Cardiac muscle cell (in vitro differentiated cells and primary cell): Measurements from ENCODE around the gene SLC35F3. TPM values are rescaled to one million over a fixed set of nuclear protein-coding genes. Genes with fewer than 3 reads are reported as not detected.
"Not testable (repeated sequence)": the region's sequence is repeated elsewhere in the genome, so short reads cannot be mapped to it uniquely, and the experiment has no call there.

Experiments
- DNase-seq, 2 donors: peaks; one replicate each; pipeline versions ENCODE4 v3.0.0 to v3.0.0-alpha.2; 2010 to 2017; ENCODE audit warnings: low read depth in 1 of 2, low spot score in 1 of 2
- H3K27ac ChIP-seq: fragments of 200-600 bp; sonication (generic); 2 replicates; pipeline ENCODE4 v1.5.1; 2016
- H3K27me3 ChIP-seq: fragments of 200-600 bp; sonication (generic); 2 replicates; pipeline ENCODE4 v1.6.0; 2016; ENCODE audit warnings: control low read depth
- H3K36me3 ChIP-seq: fragments of 200-600 bp; sonication (generic); 2 replicates; pipeline ENCODE4 v1.5.1; 2016; ENCODE audit warnings: control low read depth
- H3K4me1 ChIP-seq: fragments of 200-600 bp; sonication (generic); 2 replicates; pipeline ENCODE4 v1.8.1; 2017; ENCODE audit warnings: low read depth, mild to moderate bottlenecking, mixed run types
- H3K4me3 ChIP-seq: fragments of 200-600 bp; sonication (generic); 2 replicates; pipeline ENCODE4 v1.5.1; 2016; ENCODE audit warnings: mild to moderate bottlenecking
- H3K9me3 ChIP-seq: fragments of 200-600 bp; sonication (generic); 2 replicates; pipeline ENCODE4 v1.5.1; 2017; ENCODE audit warnings: low read depth, mild to moderate bottlenecking, control low read depth
- polyA plus RNA-seq: library from polyadenylated mRNA; unstranded; fragments of >200 nt; fragmentation: Nextera tagmentation; extraction: Ambion mirVana; gene quantifications from 2 replicates; pipeline ENCODE4 v1.2.1, GENCODE V29; 2016
- total RNA-seq: library from RNA; depleted of rRNA; stranded (reverse); fragments of >200 nt; gene quantifications from 2 replicates; pipeline ENCODE4 v1.2.3, GENCODE V29; 2016
- TF ChIP-seq, protein P1 (sequence below): IDR thresholded peaks from 2 replicates; pipeline ENCODE4 v1.5.1; 2012; ENCODE audit warnings: low read depth, mild to moderate bottlenecking, low read length

SLC35F3 gene
- total and polyA plus RNA-seq, 2 experiments from 2014 or later: 0.98 to 2.0 TPM

DNA sequence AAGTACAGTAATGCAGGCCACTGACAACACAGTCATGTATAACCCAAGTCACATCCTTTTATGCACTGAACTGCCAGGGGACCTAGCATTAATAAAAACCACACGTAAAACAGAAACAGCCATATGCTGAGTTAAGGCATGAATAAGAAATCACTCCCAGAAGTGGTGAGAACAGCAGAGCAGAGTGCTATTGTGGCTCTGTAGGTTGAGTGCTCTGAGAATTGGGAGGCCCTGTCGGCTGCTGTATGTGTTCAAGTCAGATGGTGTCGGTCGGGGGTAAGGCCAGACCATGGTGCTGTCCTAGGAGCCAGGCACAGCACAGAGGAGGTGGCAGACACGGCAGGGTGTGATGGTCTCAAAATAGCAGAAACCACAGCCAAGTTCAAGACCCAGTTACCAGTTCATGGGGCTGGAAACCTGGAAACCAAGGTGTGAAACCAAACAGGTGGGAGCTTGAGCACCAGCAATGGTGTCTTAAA, 342.2 kb downstream of the SLC35F3 start:
- Histone ChIP-seq H3K4me1 (no peaks in the 10 kb centered on the region), H3K36me3 (no peaks in the 10 kb centered on the region), H3K27ac (no peak overlapping the region), H3K4me3 (no peak overlapping the region), H3K27me3 (no peaks in the 10 kb centered on the region), H3K9me3 (no peaks in the 10 kb centered on the region)
- TF ChIP-seq, protein P1, sequence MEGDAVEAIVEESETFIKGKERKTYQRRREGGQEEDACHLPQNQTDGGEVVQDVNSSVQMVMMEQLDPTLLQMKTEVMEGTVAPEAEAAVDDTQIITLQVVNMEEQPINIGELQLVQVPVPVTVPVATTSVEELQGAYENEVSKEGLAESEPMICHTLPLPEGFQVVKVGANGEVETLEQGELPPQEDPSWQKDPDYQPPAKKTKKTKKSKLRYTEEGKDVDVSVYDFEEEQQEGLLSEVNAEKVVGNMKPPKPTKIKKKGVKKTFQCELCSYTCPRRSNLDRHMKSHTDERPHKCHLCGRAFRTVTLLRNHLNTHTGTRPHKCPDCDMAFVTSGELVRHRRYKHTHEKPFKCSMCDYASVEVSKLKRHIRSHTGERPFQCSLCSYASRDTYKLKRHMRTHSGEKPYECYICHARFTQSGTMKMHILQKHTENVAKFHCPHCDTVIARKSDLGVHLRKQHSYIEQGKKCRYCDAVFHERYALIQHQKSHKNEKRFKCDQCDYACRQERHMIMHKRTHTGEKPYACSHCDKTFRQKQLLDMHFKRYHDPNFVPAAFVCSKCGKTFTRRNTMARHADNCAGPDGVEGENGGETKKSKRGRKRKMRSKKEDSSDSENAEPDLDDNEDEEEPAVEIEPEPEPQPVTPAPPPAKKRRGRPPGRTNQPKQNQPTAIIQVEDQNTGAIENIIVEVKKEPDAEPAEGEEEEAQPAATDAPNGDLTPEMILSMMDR: no peak
- no peak for DNase-seq

DNA sequence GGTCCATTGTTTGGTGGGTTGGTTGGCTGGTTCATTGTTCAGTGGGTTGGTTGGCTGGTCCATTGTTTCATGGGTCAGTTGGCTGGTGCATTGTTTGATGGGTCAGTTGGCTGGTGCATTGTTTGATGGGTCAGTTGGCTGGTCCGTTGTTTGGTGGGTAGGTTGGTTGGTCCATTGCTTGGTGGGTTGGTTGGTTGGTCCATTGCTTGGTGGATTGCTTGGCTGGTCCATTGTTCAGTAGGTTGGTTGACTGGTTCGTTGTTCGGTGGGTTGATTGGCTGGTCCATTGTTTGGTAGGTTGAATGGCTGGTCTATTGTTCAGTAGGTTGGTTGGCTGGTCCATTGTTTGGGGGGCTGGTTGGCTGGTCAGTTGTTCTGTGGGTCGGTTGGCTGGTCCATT, 343.3 kb downstream of the SLC35F3 start:
- H3K36me3 ChIP-seq, H3K4me3 ChIP-seq, H3K27me3 ChIP-seq, H3K4me1 ChIP-seq, DNase-seq, H3K27ac ChIP-seq, H3K9me3 ChIP-seq: not testable (repeated sequence)

DNA sequence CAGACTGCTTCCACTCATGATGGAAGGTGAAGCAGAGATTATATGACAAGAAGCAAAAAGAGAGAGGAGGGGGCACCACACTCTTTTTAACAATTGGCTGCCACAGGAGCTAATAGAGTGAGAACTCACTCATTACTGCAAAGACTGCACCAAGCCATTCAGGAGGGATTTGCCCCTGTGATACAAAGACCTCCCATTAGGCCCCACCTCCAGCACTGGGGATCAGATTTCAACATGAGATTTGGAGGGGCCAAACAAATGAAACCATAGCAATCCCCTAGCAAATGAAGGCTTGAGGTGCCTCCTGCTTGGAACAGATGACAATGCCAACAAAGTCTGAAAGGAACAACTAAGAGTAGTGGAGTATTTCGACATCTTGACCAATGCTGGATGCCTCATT, 346.3 kb downstream of the SLC35F3 start:
- no peaks in the 10 kb centered on the region for H3K4me1 ChIP-seq
- H3K27me3 ChIP-seq: no peaks in the 10 kb centered on the region
- no peak overlapping the region for H3K4me3 ChIP-seq
- TF ChIP-seq, protein P1: no peak
- H3K9me3 ChIP-seq: no peaks in the 10 kb centered on the region
- H3K36me3 ChIP-seq: no peaks in the 10 kb centered on the region
- no peak overlapping the region for H3K27ac ChIP-seq
- no peak for DNase-seq

DNA sequence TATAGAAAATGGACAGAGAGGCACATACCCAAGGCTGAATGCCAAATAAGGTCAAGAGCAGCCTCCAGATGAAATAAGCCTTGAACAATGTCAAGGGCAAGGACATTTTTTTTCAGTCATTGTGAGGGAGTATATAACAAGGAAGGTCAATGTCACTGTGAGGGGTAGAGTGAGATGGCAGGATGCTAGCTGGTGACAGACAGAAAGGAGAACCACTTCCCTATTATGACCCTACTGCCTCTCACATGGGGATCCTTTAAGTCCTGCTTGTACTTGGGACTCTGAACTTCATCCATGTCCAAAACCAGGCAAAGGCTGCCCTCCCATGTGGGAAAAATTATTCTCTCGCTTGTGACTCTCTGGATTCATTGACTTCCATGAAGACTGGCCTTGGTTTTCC, 349.3 kb downstream of the SLC35F3 start:
- Histone ChIP-seq H3K27me3 (no peaks in the 10 kb centered on the region), H3K36me3 (no peaks in the 10 kb centered on the region), H3K27ac (no peak overlapping the region), H3K4me1 (no peaks in the 10 kb centered on the region), H3K4me3 (no peak overlapping the region), H3K9me3 (no peaks in the 10 kb centered on the region)
- no peak for DNase-seq
- TF ChIP-seq, protein P1: no peak

DNA sequence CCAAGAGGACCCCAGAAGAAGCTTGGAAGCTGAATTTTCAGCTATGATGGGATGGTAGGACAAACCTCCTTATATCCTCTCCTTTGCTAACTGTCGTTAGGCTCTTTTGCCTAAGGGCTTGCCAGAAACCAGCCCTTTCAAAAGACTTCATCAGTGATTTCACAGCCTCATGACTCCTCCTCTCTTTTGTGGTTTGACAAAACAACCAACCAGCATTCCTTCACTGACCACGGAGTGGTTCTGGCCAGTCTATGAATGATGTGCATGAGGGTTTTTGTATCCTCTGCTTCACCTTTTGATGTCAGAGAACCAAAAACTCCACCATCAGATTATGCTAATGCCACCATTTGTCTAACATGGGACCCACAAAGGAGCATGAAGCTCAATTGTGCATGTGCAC, 351.9 kb downstream of the SLC35F3 start:
- DNase-seq: peak in 1 of 2 donors; percentile 0
- TF ChIP-seq, protein P1: no peak
- H3K9me3 ChIP-seq: no peaks in the 10 kb centered on the region
- H3K36me3 ChIP-seq: no peaks in the 10 kb centered on the region
- no peak overlapping the region for H3K4me3 ChIP-seq
- no peak overlapping the region for H3K27ac ChIP-seq
- H3K27me3 ChIP-seq: no peaks in the 10 kb centered on the region
- H3K4me1 ChIP-seq: no peaks in the 10 kb centered on the region

DNA sequence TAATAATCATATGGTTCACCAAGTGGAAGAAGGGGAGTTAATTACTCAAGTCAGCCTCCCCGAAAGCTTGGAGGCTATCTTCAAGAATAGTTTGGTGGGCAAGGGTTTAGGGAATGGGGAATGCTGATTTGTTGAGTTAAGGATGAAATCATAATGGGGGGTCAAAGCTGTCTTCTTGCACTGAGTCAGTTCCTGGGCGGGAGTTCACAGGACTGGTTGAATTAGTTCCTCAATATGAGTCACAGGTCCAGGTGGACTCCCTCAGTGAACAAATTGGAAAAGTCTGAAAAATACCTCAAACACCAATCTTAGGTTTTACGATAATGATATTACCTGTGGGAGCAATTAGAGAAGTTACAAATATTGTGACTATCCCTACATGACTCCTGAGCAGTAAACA, 353.6 kb downstream of the SLC35F3 start:
- TF ChIP-seq, protein P1: no peak
- DNase-seq: no peak
- no peaks in the 10 kb centered on the region for H3K27me3 ChIP-seq
- H3K36me3 ChIP-seq: no peaks in the 10 kb centered on the region
- H3K4me1 ChIP-seq: no peaks in the 10 kb centered on the region
- no peak overlapping the region for H3K4me3 ChIP-seq
- no peaks in the 10 kb centered on the region for H3K9me3 ChIP-seq
- no peak overlapping the region for H3K27ac ChIP-seq
